HG02852 (cell line): Measurements from ENCODE around the gene SLC7A8.
"Not testable (repeated sequence)": the region's sequence is repeated elsewhere in the genome, so short reads cannot be mapped to it uniquely, and the experiment has no call there.

Experiments used
- ATAC-seq: cut with Tn5 transposase; IDR thresholded peaks from one replicate; pipeline ENCODE4 v1.9.1; 2021; ENCODE audit warnings: mild to moderate bottlenecking, moderate library complexity; ENCODE audit not compliant: unreplicated experiment

SLC7A8 gene

GRCh38 chr14:23183479-23183878 is at the start of gene SLC7A8:
TSS of gene SLC7A8 (minus strand) at chr14:23183660. CDS start at chr14:23182914, 746 bp downstream.
- no peak for ATAC-seq

- ATAC-seq = not testable (repeated sequence)
Measured at GRCh38 chr14:23232241-23232808, 48.9 kb upstream of the SLC7A8 start.

GRCh38 chr14:23228812-23229211 is 45.4 kb upstream of the SLC7A8 start:
- no peak for ATAC-seq

GRCh38 chr14:23227566-23227965 is 44.1 kb upstream of the SLC7A8 start:
- no peak for ATAC-seq

GRCh38 chr14:23224958-23225357 is 41.5 kb upstream of the SLC7A8 start:
- not testable (repeated sequence) for ATAC-seq

- no peak for ATAC-seq
Measured at GRCh38 chr14:23219075-23219474, 35.6 kb upstream of the SLC7A8 start.

GRCh38 chr14:23217032-23218020 is 33.9 kb upstream of the SLC7A8 start:
- ATAC-seq = no peak

GRCh38 chr14:23215421-23215820 is 32.0 kb upstream of the SLC7A8 start:
- no peak for ATAC-seq

- ATAC-seq = no peak
Measured at GRCh38 chr14:23209651-23210423, 26.4 kb upstream of the SLC7A8 start.

- ATAC-seq = no peak
Measured at GRCh38 chr14:23208324-23208723, 24.9 kb upstream of the SLC7A8 start.

GRCh38 chr14:23207146-23207540 is 23.7 kb upstream of the SLC7A8 start:
- no peak for ATAC-seq

GRCh38 chr14:23206422-23207145 is 23.1 kb upstream of the SLC7A8 start:
- no peak for ATAC-seq

- no peak for ATAC-seq
Measured at GRCh38 chr14:23202001-23202400, 18.5 kb upstream of the SLC7A8 start.

GRCh38 chr14:23199141-23199540 is 15.7 kb upstream of the SLC7A8 start:
- ATAC-seq = not testable (repeated sequence)

- not testable (repeated sequence) for ATAC-seq
Measured at GRCh38 chr14:23196487-23196886, 13.0 kb upstream of the SLC7A8 start.

GRCh38 chr14:23195552-23196101 is 12.2 kb upstream of the SLC7A8 start:
- ATAC-seq = no peak

GRCh38 chr14:23193432-23193831 is 10.0 kb upstream of the SLC7A8 start:
- no peak for ATAC-seq

GRCh38 chr14:23187925-23188324 is 4.5 kb upstream of the SLC7A8 start:
- no peak for ATAC-seq

GRCh38 chr14:23186913-23187654 is 3.6 kb upstream of the SLC7A8 start:
- ATAC-seq = no peak

- ATAC-seq = no peak
Measured at GRCh38 chr14:23185063-23185462, 1.6 kb upstream of the SLC7A8 start.
